GM18508 (cell line): Measurements from ENCODE around the gene USP2.

ENCODE experiments used
- ATAC-seq: cut with Tn5 transposase; IDR thresholded peaks from one replicate; pipeline ENCODE4 v1.9.1; 2021; ENCODE audit warnings: moderate number of reproducible peaks; ENCODE audit not compliant: insufficient read depth, unreplicated experiment

USP2 gene

GRCh38 chr11:119381181-119381988 lies at the start of gene USP2:
Gene USP2 (minus strand): TSS chr11:119381690. CDS start chr11:119373480, 8,210 bp downstream.
- ATAC-seq = peak; percentile 78

GRCh38 chr11:119427279-119427678 lies 45.8 kb upstream of the USP2 start:
- no peak for ATAC-seq

GRCh38 chr11:119426142-119426541 lies 44.7 kb upstream of the USP2 start:
- no peak for ATAC-seq

GRCh38 chr11:119424775-119425174 lies 43.3 kb upstream of the USP2 start:
- ATAC-seq = no peak

- no peak for ATAC-seq
These were observed 42.8 kb upstream of the USP2 start for GRCh38 chr11:119424276-119424675.

GRCh38 chr11:119423509-119424254 lies 42.2 kb upstream of the USP2 start:
- no peak for ATAC-seq

GRCh38 chr11:119422809-119423508 lies 41.5 kb upstream of the USP2 start, which contains the start of gene THY1:
Gene THY1 (minus strand): TSS chr11:119423172. CDS start chr11:119420905, 2,267 bp downstream.
- no peak for ATAC-seq

GRCh38 chr11:119421941-119422808 lies 40.7 kb upstream of the USP2 start:
- ATAC-seq = no peak

- ATAC-seq = no peak
These were observed 39.9 kb upstream of the USP2 start for GRCh38 chr11:119421351-119421750.

GRCh38 chr11:119420631-119421030 lies 39.1 kb upstream of the USP2 start:
- no peak for ATAC-seq

GRCh38 chr11:119419834-119420492 lies 38.5 kb upstream of the USP2 start:
- ATAC-seq = no peak

GRCh38 chr11:119419246-119419645 lies 37.8 kb upstream of the USP2 start:
- ATAC-seq = no peak

GRCh38 chr11:119418759-119419158 lies 37.3 kb upstream of the USP2 start:
- ATAC-seq = no peak

- no peak for ATAC-seq
These were observed 36.4 kb upstream of the USP2 start for GRCh38 chr11:119417726-119418540.

GRCh38 chr11:119416606-119417580 lies 35.4 kb upstream of the USP2 start:
- ATAC-seq = no peak

GRCh38 chr11:119415966-119416365 lies 34.5 kb upstream of the USP2 start:
- no peak for ATAC-seq

GRCh38 chr11:119415517-119415916 lies 34.0 kb upstream of the USP2 start:
- no peak for ATAC-seq
